ENCODE data around the gene LMAN2L. TPM values are rescaled to one million over a fixed set of nuclear protein-coding genes. Genes with fewer than 3 reads are reported as not detected.

LMAN2L gene
- polyA plus RNA-seq, 1 donor, result 30.0 TPM

Other genes starting within 250 kb of the LMAN2L start
- gene NEURL3, start 234.7 kb downstream of the LMAN2L start, polyA plus RNA-seq, result 0.81 TPM
- 7.5 TPM for gene ARID5A, start 203.3 kb downstream of the LMAN2L start, polyA plus RNA-seq
- gene KANSL3, start 101.8 kb downstream of the LMAN2L start, polyA plus RNA-seq, result 41.6 TPM
- gene FER1L5, start 97.3 kb downstream of the LMAN2L start, polyA plus RNA-seq, result 1.2 TPM
- 17.9 TPM for gene CNNM4, start 20.8 kb upstream of the LMAN2L start, polyA plus RNA-seq
- 35.0 TPM for gene CNNM3, start 76.2 kb upstream of the LMAN2L start, polyA plus RNA-seq
- 4.2 TPM for gene ANKRD23, start 104.0 kb upstream of the LMAN2L start, polyA plus RNA-seq
- gene ANKRD39, start 118.0 kb upstream of the LMAN2L start, polyA plus RNA-seq, result 9.6 TPM
- 28.2 TPM for gene SEMA4C, start 130.0 kb upstream of the LMAN2L start, polyA plus RNA-seq
- 0.58 TPM for gene FAM178B, start 246.5 kb upstream of the LMAN2L start, polyA plus RNA-seq

All from large intestine (tissue), 1 donor.